Neural cell (in vitro differentiated cells): Measurements from ENCODE around the gene ITGA2B. TPM values are rescaled to one million over a fixed set of nuclear protein-coding genes. Genes with fewer than 3 reads are reported as not detected.

Source experiments
- H2AFZ ChIP-seq: fragments of 200-600, 300-800 bp; sonication (generic), shearing (Covaris generic); 2 replicates; pipeline ENCODE4 v1.6.0; 2014; ENCODE audit warnings: low read depth, mild to moderate bottlenecking, antibody characterized with exemption, low read length, moderate library complexity
- H3F3A ChIP-seq: fragments of 200-600 bp; shearing (Covaris generic); 2 replicates; pipeline ENCODE4 v1.6.1; 2016; ENCODE audit warnings: mild to moderate bottlenecking, moderate library complexity, mixed read lengths, antibody characterized with exemption, low read length; ENCODE audit not compliant: insufficient read depth, poor library complexity, severe bottlenecking
- H3K27ac ChIP-seq: fragments of 200-600, 300-800 bp; sonication (generic), shearing (Covaris generic); 2 replicates; pipeline ENCODE4 v1.5.1; 2014; ENCODE audit warnings: mild to moderate bottlenecking, low read length, moderate library complexity
- H3K27me3 ChIP-seq: fragments of 300-800, 200-600 bp; sonication (generic), shearing (Covaris generic); 2 replicates; pipeline ENCODE4 v1.6.0; 2014; ENCODE audit warnings: mild to moderate bottlenecking, low read depth, low read length, moderate library complexity; ENCODE audit not compliant: insufficient read depth
- H3K36me3 ChIP-seq: fragments of 300-800, 200-600 bp; sonication (generic), shearing (Covaris generic); 2 replicates; pipeline ENCODE4 v1.5.1; 2014; ENCODE audit warnings: mild to moderate bottlenecking, antibody characterized with exemption, low read length, moderate library complexity; ENCODE audit not compliant: insufficient read depth
- H3K4me2 ChIP-seq: fragments of 300-800, 200-600 bp; sonication (generic), shearing (Covaris generic); 2 replicates; pipeline ENCODE4 v1.6.0; 2014; ENCODE audit warnings: mild to moderate bottlenecking, low read length
- H3K4me3 ChIP-seq: fragments of 300-800, 200-600 bp; sonication (generic), shearing (Covaris generic); 2 replicates; pipeline ENCODE4 v1.5.1; 2014; ENCODE audit warnings: mild to moderate bottlenecking, low read length, moderate library complexity
- H3K79me2 ChIP-seq: fragments of 200-600 bp; shearing (Covaris generic); replicated peaks from 2 replicates; pipeline ENCODE4 v1.6.0; 2014; ENCODE audit warnings: mild to moderate bottlenecking, low read length, moderate library complexity; ENCODE audit not compliant: insufficient read depth
- H3K9ac ChIP-seq: fragments of 300-800, 200-600 bp; sonication (generic), shearing (Covaris generic); 2 replicates; pipeline ENCODE4 v1.6.1; 2016; ENCODE audit warnings: mild to moderate bottlenecking, low read length, mixed read lengths
- H3K9me2 ChIP-seq: fragments of 200-600 bp; shearing (Covaris generic); 2 replicates; pipeline ENCODE4 v1.6.1; 2016; ENCODE audit warnings: mild to moderate bottlenecking, low read length, mixed read lengths; ENCODE audit not compliant: insufficient read depth
- H3K9me3 ChIP-seq: fragments of 200-600, 300-800 bp; sonication (generic), shearing (Covaris generic); 2 replicates; pipeline ENCODE4 v1.6.1; 2016; ENCODE audit warnings: mild to moderate bottlenecking, mixed run types, low read length, moderate library complexity, mixed read lengths
- H4K20me1 ChIP-seq: fragments of 200-600 bp; shearing (Covaris generic); 2 replicates; pipeline ENCODE4 v1.6.1; 2016; ENCODE audit warnings: mild to moderate bottlenecking, mixed run types; ENCODE audit not compliant: insufficient read depth
- EP300 ChIP-seq: fragments of 450-650 bp; conservative IDR thresholded peaks from 2 replicates; pipeline ENCODE4 v1.6.1; 2014; ENCODE audit warnings: antibody characterized with exemption, mild to moderate bottlenecking, moderate library complexity; ENCODE audit not compliant: poor library complexity, severe bottlenecking
- EZH2 ChIP-seq: fragments of 200-600, 300-800 bp; shearing (Covaris generic), sonication (generic); IDR thresholded peaks from 2 replicates; pipeline ENCODE4 v1.6.1; 2014; ENCODE audit warnings: antibody characterized with exemption, low read length, borderline replicate concordance, mild to moderate bottlenecking; ENCODE audit not compliant: insufficient read depth, poor library complexity, severe bottlenecking
- MXI1 ChIP-seq: fragments of 450-650 bp; conservative IDR thresholded peaks from 2 replicates; pipeline ENCODE4 v1.6.1; 2014; ENCODE audit warnings: antibody characterized with exemption, mild to moderate bottlenecking; ENCODE audit not compliant: poor library complexity, severe bottlenecking
- POLR2AphosphoS5 ChIP-seq: IDR thresholded peaks from 2 replicates; pipeline ENCODE4 v1.6.1; 2012
- RAD21 ChIP-seq: fragments of 450-650 bp; conservative IDR thresholded peaks from 2 replicates; pipeline ENCODE4 v1.6.1; 2014; ENCODE audit warnings: antibody characterized with exemption, mild to moderate bottlenecking, moderate library complexity
- SMC3 ChIP-seq: fragments of 450-650 bp; conservative IDR thresholded peaks from 2 replicates; pipeline ENCODE4 v1.6.1; 2014; ENCODE audit warnings: antibody characterized with exemption, mild to moderate bottlenecking, moderate library complexity; ENCODE audit not compliant: poor library complexity
- TAF1 ChIP-seq: IDR thresholded peaks from 2 replicates; pipeline ENCODE4 v1.6.1; 2012; ENCODE audit warnings: low read depth
- polyA plus RNA-seq: library from polyadenylated mRNA; depleted of rRNA; stranded (reverse); fragments of >200 nt; gene quantifications from 2 replicates; pipeline ENCODE4 v1.2.3, GENCODE V29; 2014
- TF ChIP-seq, protein P1 (sequence below): IDR thresholded peaks from 2 replicates; pipeline ENCODE4 v1.6.1; 2012; ENCODE audit warnings: borderline replicate concordance
- TF ChIP-seq, protein P2 (sequence below): fragments of 450-650 bp; IDR thresholded peaks from 2 replicates; pipeline ENCODE4 v1.5.1; 2014; ENCODE audit warnings: antibody characterized with exemption, mild to moderate bottlenecking, moderate library complexity; ENCODE audit not compliant: poor library complexity, severe bottlenecking

Gene ITGA2B
- polyA plus RNA-seq, 1 donor from 2014 or later: 3.1 TPM

DNA sequence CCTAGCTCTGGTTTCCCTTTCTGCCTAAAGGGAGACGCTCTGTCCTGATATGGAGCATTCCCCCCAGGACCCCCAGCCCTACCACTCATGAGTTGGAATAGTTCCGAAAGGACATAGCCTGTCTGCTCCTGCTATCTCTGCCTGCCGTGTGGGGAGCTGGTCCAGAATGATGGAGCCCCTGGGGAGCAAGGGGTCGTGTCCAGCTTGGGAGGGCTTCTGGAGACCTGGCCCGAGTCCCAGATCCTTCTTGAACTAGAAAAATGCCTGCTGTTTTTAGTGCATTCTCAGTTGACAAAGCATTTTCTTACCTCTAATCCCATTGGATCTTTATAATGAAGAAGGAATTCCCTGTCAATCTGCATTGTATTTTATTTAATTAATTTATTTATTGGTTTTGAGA lies 53.5 kb downstream of the ITGA2B start:
- no peaks in the 10 kb centered on the region for H3F3A ChIP-seq
- H3K27me3 ChIP-seq: peaks cover 4% of the 10 kb centered on the region
- no peaks in the 10 kb centered on the region for H3K9me3 ChIP-seq
- no peaks in the 10 kb centered on the region for H3K36me3 ChIP-seq
- TF ChIP-seq POLR2AphosphoS5 (no peak), RAD21 (no peak), SMC3 (no peak), MXI1 (no peak), EP300 (no peak), EZH2 (no peak), TAF1 (no peak)
- TF ChIP-seq, protein P1, sequence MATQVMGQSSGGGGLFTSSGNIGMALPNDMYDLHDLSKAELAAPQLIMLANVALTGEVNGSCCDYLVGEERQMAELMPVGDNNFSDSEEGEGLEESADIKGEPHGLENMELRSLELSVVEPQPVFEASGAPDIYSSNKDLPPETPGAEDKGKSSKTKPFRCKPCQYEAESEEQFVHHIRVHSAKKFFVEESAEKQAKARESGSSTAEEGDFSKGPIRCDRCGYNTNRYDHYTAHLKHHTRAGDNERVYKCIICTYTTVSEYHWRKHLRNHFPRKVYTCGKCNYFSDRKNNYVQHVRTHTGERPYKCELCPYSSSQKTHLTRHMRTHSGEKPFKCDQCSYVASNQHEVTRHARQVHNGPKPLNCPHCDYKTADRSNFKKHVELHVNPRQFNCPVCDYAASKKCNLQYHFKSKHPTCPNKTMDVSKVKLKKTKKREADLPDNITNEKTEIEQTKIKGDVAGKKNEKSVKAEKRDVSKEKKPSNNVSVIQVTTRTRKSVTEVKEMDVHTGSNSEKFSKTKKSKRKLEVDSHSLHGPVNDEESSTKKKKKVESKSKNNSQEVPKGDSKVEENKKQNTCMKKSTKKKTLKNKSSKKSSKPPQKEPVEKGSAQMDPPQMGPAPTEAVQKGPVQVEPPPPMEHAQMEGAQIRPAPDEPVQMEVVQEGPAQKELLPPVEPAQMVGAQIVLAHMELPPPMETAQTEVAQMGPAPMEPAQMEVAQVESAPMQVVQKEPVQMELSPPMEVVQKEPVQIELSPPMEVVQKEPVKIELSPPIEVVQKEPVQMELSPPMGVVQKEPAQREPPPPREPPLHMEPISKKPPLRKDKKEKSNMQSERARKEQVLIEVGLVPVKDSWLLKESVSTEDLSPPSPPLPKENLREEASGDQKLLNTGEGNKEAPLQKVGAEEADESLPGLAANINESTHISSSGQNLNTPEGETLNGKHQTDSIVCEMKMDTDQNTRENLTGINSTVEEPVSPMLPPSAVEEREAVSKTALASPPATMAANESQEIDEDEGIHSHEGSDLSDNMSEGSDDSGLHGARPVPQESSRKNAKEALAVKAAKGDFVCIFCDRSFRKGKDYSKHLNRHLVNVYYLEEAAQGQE: no peak
- TF ChIP-seq, protein P2, sequence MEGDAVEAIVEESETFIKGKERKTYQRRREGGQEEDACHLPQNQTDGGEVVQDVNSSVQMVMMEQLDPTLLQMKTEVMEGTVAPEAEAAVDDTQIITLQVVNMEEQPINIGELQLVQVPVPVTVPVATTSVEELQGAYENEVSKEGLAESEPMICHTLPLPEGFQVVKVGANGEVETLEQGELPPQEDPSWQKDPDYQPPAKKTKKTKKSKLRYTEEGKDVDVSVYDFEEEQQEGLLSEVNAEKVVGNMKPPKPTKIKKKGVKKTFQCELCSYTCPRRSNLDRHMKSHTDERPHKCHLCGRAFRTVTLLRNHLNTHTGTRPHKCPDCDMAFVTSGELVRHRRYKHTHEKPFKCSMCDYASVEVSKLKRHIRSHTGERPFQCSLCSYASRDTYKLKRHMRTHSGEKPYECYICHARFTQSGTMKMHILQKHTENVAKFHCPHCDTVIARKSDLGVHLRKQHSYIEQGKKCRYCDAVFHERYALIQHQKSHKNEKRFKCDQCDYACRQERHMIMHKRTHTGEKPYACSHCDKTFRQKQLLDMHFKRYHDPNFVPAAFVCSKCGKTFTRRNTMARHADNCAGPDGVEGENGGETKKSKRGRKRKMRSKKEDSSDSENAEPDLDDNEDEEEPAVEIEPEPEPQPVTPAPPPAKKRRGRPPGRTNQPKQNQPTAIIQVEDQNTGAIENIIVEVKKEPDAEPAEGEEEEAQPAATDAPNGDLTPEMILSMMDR: no peak
- no peak overlapping the region for H3K27ac ChIP-seq
- no peak overlapping the region for H3K4me2 ChIP-seq
- H2AFZ ChIP-seq: no peak overlapping the region
- H3K4me3 ChIP-seq: no peak overlapping the region
- H3K9ac ChIP-seq: no peak overlapping the region
- no peaks in the 10 kb centered on the region for H3K9me2 ChIP-seq
- H4K20me1 ChIP-seq: no peaks in the 10 kb centered on the region
- H3K79me2 ChIP-seq: no peaks in the 10 kb centered on the region

DNA sequence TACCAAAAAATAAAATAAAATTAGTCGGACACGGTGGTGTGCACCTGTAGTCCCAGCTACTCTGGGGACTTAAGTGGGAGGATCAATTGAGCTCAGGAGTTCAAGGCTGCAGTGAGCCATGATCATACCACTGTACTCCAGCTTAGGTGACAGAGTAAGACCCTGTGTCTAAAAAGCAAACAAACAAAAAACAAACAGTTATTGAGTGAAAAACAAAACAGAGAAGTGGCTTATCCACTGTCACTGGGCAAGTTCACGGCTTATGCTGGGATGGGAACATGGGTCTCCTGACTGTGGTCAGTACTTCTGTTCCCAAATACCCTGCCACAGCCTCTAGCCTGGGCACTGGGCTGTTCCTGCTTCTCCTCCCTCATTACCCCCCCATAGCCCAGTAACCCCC lies 53.9 kb downstream of the ITGA2B start:
- no peak for TF ChIP-seq MXI1
- TF ChIP-seq, protein P2: no peak
- TF ChIP-seq TAF1: no peak
- no peak for TF ChIP-seq POLR2AphosphoS5
- H3K9ac ChIP-seq: no peak overlapping the region
- no peaks in the 10 kb centered on the region for H3K9me2 ChIP-seq
- H3K4me3 ChIP-seq: no peak overlapping the region
- no peaks in the 10 kb centered on the region for H4K20me1 ChIP-seq
- H3K27me3 ChIP-seq: peaks cover 4% of the 10 kb centered on the region
- H2AFZ ChIP-seq: no peak overlapping the region
- no peak overlapping the region for H3K27ac ChIP-seq
- no peaks in the 10 kb centered on the region for H3F3A ChIP-seq
- H3K79me2 ChIP-seq: no peaks in the 10 kb centered on the region
- no peak overlapping the region for H3K4me2 ChIP-seq
- H3K9me3 ChIP-seq: no peaks in the 10 kb centered on the region
- H3K36me3 ChIP-seq: no peaks in the 10 kb centered on the region
